OCI-LY3 (cell line): ENCODE data around the gene LCE1F.

Source experiments
- H2AFZ ChIP-seq: fragments of 200-600, 300-600 bp; shearing (Covaris generic); 2 replicates; pipeline ENCODE4 v1.6.0; 2014; ENCODE audit warnings: antibody characterized with exemption, low read depth, low read length
- H3K27ac ChIP-seq: fragments of 200-600, 300-600 bp; sonication (generic); 2 replicates; pipeline ENCODE4 v1.5.1; 2014; ENCODE audit warnings: mild to moderate bottlenecking, low read length, moderate library complexity, mixed read lengths
- H3K27me3 ChIP-seq: fragments of 200-600, 300-600 bp; sonication (generic); 2 replicates; pipeline ENCODE4 v1.6.1; 2014; ENCODE audit warnings: low read depth, low read length, mixed read lengths
- H3K36me3 ChIP-seq: fragments of 200-600, 300-600 bp; sonication (generic); replicated peaks from 2 replicates; pipeline ENCODE3; 2014; ENCODE audit warnings: low read depth, low read length, mixed read lengths
- H3K4me1 ChIP-seq: fragments of 300-600, 200-600 bp; sonication (generic); 2 replicates; pipeline ENCODE4 v1.6.1; 2014; ENCODE audit warnings: low read length, mixed read lengths
- H3K4me2 ChIP-seq: fragments of 200-600, 300-600 bp; sonication (generic); 2 replicates; pipeline ENCODE4 v1.6.1; 2014; ENCODE audit warnings: low read length, mixed read lengths
- H3K4me3 ChIP-seq: fragments of 300-600, 200-600 bp; sonication (generic); 2 replicates; pipeline ENCODE4 v1.5.1; 2014; ENCODE audit warnings: antibody characterized with exemption, mild to moderate bottlenecking, low read length, moderate library complexity
- H3K79me2 ChIP-seq: fragments of 300-600, 200-600 bp; shearing (Covaris generic); 2 replicates; pipeline ENCODE4 v1.6.1; 2014; ENCODE audit warnings: mild to moderate bottlenecking, low read length, mixed read lengths
- H3K9ac ChIP-seq: fragments of 300-600, 200-600 bp; shearing (Covaris generic); 2 replicates; pipeline ENCODE4 v1.6.0; 2014; ENCODE audit warnings: mild to moderate bottlenecking, low read length, moderate library complexity
- H3K9me3 ChIP-seq: fragments of 200-600, 300-600 bp; shearing (Covaris generic); 2 replicates; pipeline ENCODE4 v1.6.1; 2014; ENCODE audit warnings: low read length, mixed read lengths; ENCODE audit not compliant: insufficient read depth
- H4K20me1 ChIP-seq: fragments of 200-600, 300-600 bp; sonication (generic); 2 replicates; pipeline ENCODE4 v1.6.1; 2016; ENCODE audit warnings: low read length, mixed read lengths; ENCODE audit not compliant: insufficient read depth
- EZH2phosphoT487 ChIP-seq: fragments of 200-600 bp; shearing (Covaris generic); IDR thresholded peaks from 2 replicates; pipeline ENCODE4 v1.6.1; 2018; ENCODE audit warnings: antibody characterized with exemption, mixed run types, low read depth
- TF ChIP-seq, protein P1 (sequence below): fragments of 200-600, 300-600 bp; sonication (generic); IDR thresholded peaks from 2 replicates; pipeline ENCODE4 v1.5.1; 2014; ENCODE audit warnings: antibody characterized with exemption, low read length, low read depth

Gene LCE1F

DNA sequence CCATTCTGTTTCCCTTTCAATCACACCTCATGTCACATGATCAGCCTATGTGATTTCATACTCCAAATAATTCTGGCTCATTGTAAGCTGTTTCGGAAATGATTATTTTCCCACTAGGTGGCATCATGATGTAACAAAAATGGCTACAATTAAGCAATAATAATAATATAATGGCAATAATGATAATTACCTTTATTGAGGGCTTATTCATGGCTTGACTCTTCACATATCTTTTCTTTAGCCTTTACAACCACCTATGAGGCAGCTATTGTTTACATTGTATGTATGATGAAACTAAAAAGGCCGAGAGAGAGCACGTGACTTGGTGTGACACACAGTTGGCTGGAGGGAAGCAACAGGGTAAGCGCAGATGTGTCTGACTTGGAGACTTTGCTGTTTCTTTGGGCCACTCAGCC is 29.6 kb upstream of the LCE1F start:
- Histone ChIP-seq H3K27ac (no peak overlapping the region), H3K4me1 (no peaks in the 10 kb centered on the region), H4K20me1 (no peaks in the 10 kb centered on the region), H3K9me3 (no peaks in the 10 kb centered on the region), H3K4me3 (peak overlapping the region; percentile 17; the same call in 1 of the 2 replicates), H3K36me3 (no peaks in the 10 kb centered on the region), H3K4me2 (peak overlapping the region; percentile 44), H2AFZ (peak overlapping the region; percentile 61), H3K27me3 (peaks cover 51% of the 10 kb centered on the region), H3K9ac (no peak overlapping the region), H3K79me2 (no peaks in the 10 kb centered on the region)
- TF ChIP-seq, protein P1, sequence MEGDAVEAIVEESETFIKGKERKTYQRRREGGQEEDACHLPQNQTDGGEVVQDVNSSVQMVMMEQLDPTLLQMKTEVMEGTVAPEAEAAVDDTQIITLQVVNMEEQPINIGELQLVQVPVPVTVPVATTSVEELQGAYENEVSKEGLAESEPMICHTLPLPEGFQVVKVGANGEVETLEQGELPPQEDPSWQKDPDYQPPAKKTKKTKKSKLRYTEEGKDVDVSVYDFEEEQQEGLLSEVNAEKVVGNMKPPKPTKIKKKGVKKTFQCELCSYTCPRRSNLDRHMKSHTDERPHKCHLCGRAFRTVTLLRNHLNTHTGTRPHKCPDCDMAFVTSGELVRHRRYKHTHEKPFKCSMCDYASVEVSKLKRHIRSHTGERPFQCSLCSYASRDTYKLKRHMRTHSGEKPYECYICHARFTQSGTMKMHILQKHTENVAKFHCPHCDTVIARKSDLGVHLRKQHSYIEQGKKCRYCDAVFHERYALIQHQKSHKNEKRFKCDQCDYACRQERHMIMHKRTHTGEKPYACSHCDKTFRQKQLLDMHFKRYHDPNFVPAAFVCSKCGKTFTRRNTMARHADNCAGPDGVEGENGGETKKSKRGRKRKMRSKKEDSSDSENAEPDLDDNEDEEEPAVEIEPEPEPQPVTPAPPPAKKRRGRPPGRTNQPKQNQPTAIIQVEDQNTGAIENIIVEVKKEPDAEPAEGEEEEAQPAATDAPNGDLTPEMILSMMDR: peak; percentile 62
- no peak for TF ChIP-seq EZH2phosphoT487

DNA sequence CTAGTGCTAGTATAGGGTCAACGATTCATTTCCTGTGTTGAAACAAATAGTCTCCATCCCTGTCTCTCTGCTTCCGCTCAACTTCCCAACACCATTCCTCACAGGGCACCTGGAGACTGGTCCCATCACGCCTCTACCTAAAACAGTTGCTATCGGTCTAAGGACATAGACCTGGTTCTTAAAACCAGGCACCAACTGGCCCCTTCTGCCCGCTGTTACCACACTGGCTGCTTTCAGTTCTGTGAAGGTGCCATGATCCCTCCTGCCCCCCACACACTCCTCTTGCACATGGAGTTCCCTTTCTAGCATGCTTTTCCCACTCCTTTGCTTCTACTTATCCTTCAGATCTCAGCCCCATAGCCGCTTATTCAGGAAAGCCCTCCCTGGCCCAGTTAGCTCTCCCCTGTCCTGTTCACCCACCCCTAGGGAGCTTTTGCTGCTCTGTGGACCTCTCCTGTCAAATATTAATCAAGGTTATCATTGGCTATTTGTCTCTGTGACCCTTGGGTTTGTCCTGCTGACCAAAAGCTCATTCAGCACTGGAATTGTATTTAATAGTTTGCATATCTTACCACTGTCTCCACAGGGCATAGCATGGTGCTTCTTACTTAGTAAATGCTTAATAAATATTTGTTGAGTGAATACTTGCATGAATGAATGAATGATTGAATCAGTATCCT is 29.0 kb upstream of the LCE1F start:
- Histone ChIP-seq H2AFZ (peak overlapping the region; percentile 61), H3K4me3 (no peak overlapping the region), H3K79me2 (no peaks in the 10 kb centered on the region), H3K4me1 (no peaks in the 10 kb centered on the region), H3K9me3 (no peaks in the 10 kb centered on the region), H3K9ac (no peak overlapping the region), H3K27me3 (peaks cover 52% of the 10 kb centered on the region), H3K27ac (no peak overlapping the region), H3K36me3 (no peaks in the 10 kb centered on the region), H3K4me2 (peak overlapping the region; percentile 44), H4K20me1 (no peaks in the 10 kb centered on the region)
- TF ChIP-seq, protein P1: no peak
- no peak for TF ChIP-seq EZH2phosphoT487

DNA sequence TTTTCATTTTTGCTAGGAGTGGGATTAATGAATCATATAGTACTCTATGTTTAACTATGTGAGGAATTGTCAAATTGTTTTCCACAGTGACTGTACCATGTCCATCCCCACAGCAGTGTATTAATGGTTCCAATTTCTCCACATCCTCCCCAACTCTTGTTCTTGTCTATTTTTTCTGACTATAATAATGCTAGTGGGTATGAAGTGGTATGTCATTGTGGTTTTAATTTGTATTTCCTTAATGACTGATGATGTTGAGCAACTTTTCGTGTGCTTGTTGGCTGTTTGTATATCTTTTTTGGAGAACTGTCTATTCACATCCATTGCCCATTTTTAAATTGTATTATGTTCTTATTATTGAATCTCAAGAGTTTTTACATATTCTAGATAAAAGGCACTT is 27.1 kb upstream of the LCE1F start:
- no peak overlapping the region for H3K9ac ChIP-seq
- H3K4me1 ChIP-seq: no peaks in the 10 kb centered on the region
- no peaks in the 10 kb centered on the region for H3K36me3 ChIP-seq
- no peak overlapping the region for H3K4me2 ChIP-seq
- no peaks in the 10 kb centered on the region for H3K79me2 ChIP-seq
- no peak overlapping the region for H3K27ac ChIP-seq
- no peak overlapping the region for H2AFZ ChIP-seq
- H3K27me3 ChIP-seq: peaks cover 53% of the 10 kb centered on the region
- H4K20me1 ChIP-seq: no peaks in the 10 kb centered on the region
- no peaks in the 10 kb centered on the region for H3K9me3 ChIP-seq
- TF ChIP-seq, protein P1: no peak
- no peak for TF ChIP-seq EZH2phosphoT487
- H3K4me3 ChIP-seq: no peak overlapping the region

DNA sequence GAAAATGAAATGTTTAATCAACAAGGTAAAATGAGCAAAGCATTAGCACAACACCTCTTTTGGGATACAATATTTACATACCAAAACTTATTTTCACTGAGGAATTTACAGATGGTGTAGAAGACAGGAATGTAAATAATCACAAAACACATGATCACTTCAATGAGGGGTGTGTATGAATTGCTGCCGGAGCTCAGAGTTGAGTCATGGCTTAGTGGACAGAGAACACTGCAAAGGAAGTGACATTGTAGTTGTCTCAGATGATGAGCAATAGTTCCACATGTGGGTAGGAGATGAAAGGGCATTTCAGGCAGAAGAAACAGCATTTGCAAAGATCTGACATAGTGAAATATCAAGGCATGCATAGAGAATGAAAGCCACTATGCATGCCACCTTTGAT is 22.7 kb upstream of the LCE1F start:
- Histone ChIP-seq H3K4me1 (no peaks in the 10 kb centered on the region), H3K9ac (no peak overlapping the region), H4K20me1 (no peaks in the 10 kb centered on the region), H3K27ac (no peak overlapping the region), H3K79me2 (no peaks in the 10 kb centered on the region), H3K27me3 (peaks cover 60% of the 10 kb centered on the region), H3K36me3 (no peaks in the 10 kb centered on the region), H2AFZ (no peak overlapping the region), H3K9me3 (no peaks in the 10 kb centered on the region), H3K4me3 (no peak overlapping the region), H3K4me2 (no peak overlapping the region)
- no peak for TF ChIP-seq EZH2phosphoT487
- TF ChIP-seq, protein P1: no peak
